Activated T-cell treated with anti-CD3 and anti-CD28 coated beads, Interleukin-2, amount 50 U/mL, for 72 hours (primary cell): ENCODE data around the gene TTLL6. TPM values are rescaled to one million over a fixed set of nuclear protein-coding genes. Genes with fewer than 3 reads are reported as not detected.
"Not testable (repeated sequence)": the region's sequence is repeated elsewhere in the genome, so short reads cannot be mapped to it uniquely, and the experiment has no call there.

Experiments used
- ATAC-seq, 2 donors: fragments of 150-1000 bp; cut with Tn5 transposase; replicated peaks in 1 of 2; 2 replicates each; pipeline ENCODE4 v1.10.0; 2021; ENCODE audit warnings: moderate library complexity in 2 of 2, mild to moderate bottlenecking in 1 of 2
- DNase-seq, 2 donors: peaks; one replicate each; pipeline ENCODE4 v3.0.0; 2021 to 2022; ENCODE audit warnings: mixed read lengths in 1 of 2
- H3K27ac Mint-ChIP-seq: one replicate; pipeline ENCODE4 v1.8.0; 2022; ENCODE audit warnings: mild to moderate bottlenecking, moderate library complexity, mixed read lengths
- H3K27me3 Mint-ChIP-seq: one replicate; pipeline ENCODE4 v1.8.0; 2022; ENCODE audit warnings: low read depth, mixed read lengths
- H3K36me3 Mint-ChIP-seq, 2 donors: one replicate each; pipeline ENCODE4 v1.8.0; 2022; ENCODE audit warnings: mixed read lengths in 2 of 2, mild to moderate bottlenecking in 1 of 2; ENCODE audit not compliant: insufficient read depth in 2 of 2
- H3K4me1 Mint-ChIP-seq: one replicate; pipeline ENCODE4 v1.8.0; 2022; ENCODE audit warnings: low read depth, mixed read lengths
- H3K4me3 Mint-ChIP-seq, 2 donors: one replicate each; pipeline ENCODE4 v1.8.0; 2022; ENCODE audit warnings: mild to moderate bottlenecking in 2 of 2, mixed read lengths in 2 of 2, moderate library complexity in 2 of 2
- H3K9me3 Mint-ChIP-seq, 2 donors: one replicate each; pipeline ENCODE4 v1.8.0; 2022; ENCODE audit warnings: mixed read lengths in 2 of 2
- total RNA-seq, 2 donors: library from RNA; stranded (reverse); gene quantifications; one replicate each; pipeline ENCODE4 v1.2.3, GENCODE V29; 2022

TTLL6 gene
- not detected for total RNA-seq

DNA sequence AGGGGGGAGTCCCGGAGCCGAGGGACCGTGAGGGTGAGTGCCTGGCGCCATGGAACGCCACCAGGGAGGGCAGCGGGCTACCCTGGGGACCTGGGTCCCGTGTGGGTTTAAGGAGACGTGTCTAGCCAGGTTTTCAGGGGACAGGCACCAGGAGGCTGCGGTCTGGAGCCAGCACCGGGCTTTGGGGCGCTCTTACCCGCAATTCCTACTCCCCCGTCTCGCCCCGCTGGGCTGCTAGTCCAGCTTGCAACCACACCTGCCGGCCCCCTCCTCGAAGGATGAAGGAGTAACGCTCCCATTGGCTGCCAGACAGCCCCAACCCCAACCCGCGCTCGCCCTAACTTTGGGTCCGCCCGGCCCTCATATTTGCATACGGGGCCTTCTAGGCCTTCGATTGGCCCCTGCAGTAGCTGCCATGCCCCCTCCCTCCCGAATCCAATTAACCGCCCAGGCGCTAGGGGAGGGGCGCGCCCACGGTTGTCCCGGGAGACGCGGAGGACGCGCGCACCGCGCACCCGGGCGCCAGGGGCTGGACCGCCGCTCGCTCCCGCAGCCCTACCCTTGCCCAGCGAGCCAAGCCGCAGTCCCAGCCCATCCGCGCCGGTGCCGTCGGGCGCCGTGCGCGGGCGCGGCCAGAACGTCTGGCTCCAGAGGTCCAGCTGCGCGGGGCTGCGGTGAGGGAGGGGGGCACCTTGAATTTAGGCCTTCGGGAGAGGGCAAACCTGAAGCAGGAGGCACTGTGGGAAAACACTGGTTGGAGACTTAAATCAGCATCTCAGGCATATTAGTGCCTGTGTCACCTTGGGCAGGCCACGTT lies at the start of gene TTLL6:
Gene TTLL6, minus strand, starts transcription at position 456 of the 817 bp plus-strand sequence. Its CDS starts 157 bp downstream, at position 299.
- Mint-ChIP-seq H3K4me1 (peaks cover 17% of the 10 kb centered on the region), H3K9me3 (no peaks in the 10 kb centered on the region), H3K27me3 (peaks cover 55% of the 10 kb centered on the region), H3K4me3 (peak within 1 kb of the TSS; percentile 70 to 76), H3K27ac (peak within 1 kb of the TSS; percentile 12), H3K36me3 (no peaks in the 10 kb centered on the region)
- DNase-seq (peak; percentile 77 to 83), ATAC-seq (peak; percentile 95 to 96)

DNA sequence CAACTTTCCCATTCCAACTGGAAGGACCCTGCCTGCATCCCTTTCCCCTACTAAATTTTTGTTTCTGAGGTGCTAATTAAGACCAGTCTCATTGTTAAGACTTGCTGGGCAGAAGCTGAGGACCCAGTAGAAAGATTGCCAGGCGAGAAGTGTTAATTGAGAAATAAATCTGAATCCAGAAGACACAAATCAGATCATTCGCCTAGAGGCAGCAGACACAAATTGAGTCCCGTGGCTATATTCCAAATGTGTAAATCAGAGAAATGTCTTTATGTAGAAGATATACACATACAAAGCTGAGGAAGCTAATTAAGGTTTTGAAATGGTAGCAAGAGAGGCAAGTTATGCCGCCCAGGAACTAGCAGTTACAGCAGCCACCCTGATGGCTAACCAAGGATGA lies 43.4 kb upstream of the TTLL6 start:
- peaks cover 5 to 11% of the 10 kb centered on the region in 2 donors for H3K36me3 Mint-ChIP-seq
- no peaks in the 10 kb centered on the region for H3K9me3 Mint-ChIP-seq
- no peak overlapping the region for H3K4me3 Mint-ChIP-seq
- no peaks in the 10 kb centered on the region for H3K27me3 Mint-ChIP-seq
- peaks cover 7% of the 10 kb centered on the region for H3K4me1 Mint-ChIP-seq
- no peak for ATAC-seq
- DNase-seq = no peak
- H3K27ac Mint-ChIP-seq = no peak overlapping the region

DNA sequence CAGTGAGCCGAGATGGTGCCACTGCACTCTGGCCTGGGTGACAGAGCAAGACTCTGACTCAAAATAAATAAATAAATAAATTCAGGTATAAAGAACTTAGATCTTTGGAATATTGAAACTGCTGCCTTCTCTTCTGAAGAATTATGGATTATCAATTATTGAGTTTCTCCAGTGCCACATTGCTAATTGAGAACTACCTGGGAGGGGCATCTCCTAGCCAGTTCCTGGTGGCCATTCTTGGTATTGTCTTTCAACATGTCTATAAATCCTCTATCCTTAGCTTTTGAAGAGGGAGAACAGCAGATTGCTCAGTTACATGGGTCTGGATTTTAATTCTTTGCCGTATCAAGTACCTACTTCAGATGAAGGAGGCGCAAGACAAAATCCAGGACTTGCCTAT lies 43.0 kb upstream of the TTLL6 start:
- DNase-seq = no peak
- peaks cover 5 to 11% of the 10 kb centered on the region in 2 donors for H3K36me3 Mint-ChIP-seq
- no peaks in the 10 kb centered on the region for H3K9me3 Mint-ChIP-seq
- H3K4me1 Mint-ChIP-seq = peaks cover 7% of the 10 kb centered on the region
- H3K27ac Mint-ChIP-seq = no peak overlapping the region
- no peak for ATAC-seq
- H3K27me3 Mint-ChIP-seq = no peaks in the 10 kb centered on the region
- H3K4me3 Mint-ChIP-seq = no peak overlapping the region

DNA sequence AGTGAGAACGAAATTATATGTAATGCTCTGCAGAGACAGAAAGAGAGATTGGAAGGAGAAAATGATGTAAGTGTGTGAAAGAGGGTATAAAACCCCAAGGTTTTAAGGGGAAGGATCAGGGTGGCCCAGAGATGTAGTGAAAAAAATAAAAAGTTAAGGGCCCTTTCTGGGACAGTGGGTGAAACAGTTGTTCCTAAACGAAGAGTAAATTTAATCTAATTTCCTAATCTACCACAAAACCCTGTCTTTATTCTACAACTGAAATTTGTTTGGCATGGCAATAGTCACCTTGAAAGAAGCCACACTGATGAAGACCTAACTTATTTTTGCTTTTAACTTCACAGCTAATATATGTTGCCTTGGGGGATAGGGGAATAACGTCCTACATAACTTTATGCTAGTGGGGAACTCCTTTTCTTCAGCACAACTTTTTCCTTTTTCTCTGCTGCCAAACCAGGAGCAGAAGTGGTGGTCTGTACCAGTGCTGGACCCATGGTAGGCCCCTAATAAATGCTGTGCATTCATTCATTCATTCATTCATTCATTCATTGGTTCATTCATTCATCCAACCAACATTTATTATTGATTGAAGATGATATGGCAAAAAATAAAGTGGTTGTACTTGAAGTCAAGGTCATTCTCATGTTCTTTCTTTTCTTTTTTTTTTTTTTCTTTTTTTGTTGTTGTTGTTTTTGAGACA lies 39.2 kb upstream of the TTLL6 start:
- H3K27me3 Mint-ChIP-seq = no peaks in the 10 kb centered on the region
- no peaks in the 10 kb centered on the region for H3K9me3 Mint-ChIP-seq
- DNase-seq = no peak
- H3K4me1 Mint-ChIP-seq = peaks cover 12% of the 10 kb centered on the region
- peak; percentile 32 to 48 for ATAC-seq
- H3K36me3 Mint-ChIP-seq = peaks cover 5 to 17% of the 10 kb centered on the region in 2 donors
- H3K4me3 Mint-ChIP-seq = no peak overlapping the region
- H3K27ac Mint-ChIP-seq = peak overlapping the region; percentile 1

DNA sequence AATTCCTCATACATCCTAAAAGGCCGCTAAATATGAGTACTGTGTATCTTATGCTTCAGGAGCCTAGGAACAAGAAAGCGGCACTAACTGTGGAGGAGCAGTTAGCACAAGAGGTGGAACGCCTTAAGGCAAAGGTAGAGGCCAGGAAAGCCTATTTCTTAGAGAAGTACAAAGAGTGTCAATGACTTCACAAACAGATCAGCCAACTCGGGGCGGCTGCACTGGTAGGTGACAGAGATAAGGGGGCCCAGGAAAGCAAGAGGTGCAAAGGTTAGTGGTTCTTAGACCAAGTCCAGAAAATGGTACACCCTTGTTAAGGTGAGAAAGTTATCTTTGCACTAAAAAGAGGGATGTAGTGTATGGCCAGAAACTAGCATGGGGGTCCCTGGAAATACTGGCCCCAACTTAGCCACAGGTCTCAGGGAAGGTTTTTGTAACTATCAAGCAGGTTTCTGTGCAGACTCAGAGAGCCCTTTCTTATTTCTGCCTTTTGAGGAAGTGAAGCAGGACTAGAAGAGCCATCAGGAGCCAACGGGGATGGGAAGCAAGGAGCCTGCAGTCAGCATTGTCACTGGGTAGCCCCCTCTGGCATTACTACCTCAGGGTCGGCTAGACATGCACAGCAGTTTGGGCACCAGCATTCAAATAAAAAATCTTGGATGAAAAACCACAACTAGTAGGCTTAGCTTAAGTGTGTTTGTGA lies 37.9 kb upstream of the TTLL6 start:
- no peak for DNase-seq
- peaks cover 12% of the 10 kb centered on the region for H3K4me1 Mint-ChIP-seq
- H3K27ac Mint-ChIP-seq = no peak overlapping the region
- peaks cover 5 to 14% of the 10 kb centered on the region in 2 donors for H3K36me3 Mint-ChIP-seq
- no peak for ATAC-seq
- H3K9me3 Mint-ChIP-seq = no peaks in the 10 kb centered on the region
- H3K27me3 Mint-ChIP-seq = no peaks in the 10 kb centered on the region
- no peak overlapping the region for H3K4me3 Mint-ChIP-seq

DNA sequence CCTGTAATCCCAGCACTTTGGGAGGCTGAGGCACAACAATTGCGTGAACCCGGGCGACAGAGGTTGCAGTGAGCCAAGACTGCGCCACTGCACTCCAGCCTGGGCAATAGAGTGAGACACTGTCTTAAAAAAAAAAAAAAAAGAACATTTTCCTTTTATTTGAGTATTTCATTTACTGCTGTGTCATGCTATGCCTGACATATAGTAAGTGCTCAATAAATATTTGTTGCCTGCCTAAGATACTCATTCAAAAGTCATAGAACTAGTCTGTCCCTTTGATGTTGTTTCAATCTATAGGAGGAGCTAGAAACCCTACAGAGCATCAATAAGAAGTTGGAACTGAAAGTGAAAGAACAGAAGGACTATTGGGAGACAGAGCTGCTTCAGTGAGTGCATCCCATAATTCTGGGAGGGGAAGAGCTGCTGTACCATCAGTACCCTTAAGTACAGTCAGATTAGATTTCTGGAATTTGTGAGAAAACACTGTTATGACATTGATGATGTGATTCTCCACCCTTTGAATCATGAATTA lies 33.8 kb upstream of the TTLL6 start:
- ATAC-seq (no peak), DNase-seq (no peak)
- Mint-ChIP-seq H3K4me3 (no peak overlapping the region), H3K27ac (no peak overlapping the region), H3K9me3 (no peaks in the 10 kb centered on the region), H3K4me1 (peaks cover 8% of the 10 kb centered on the region), H3K27me3 (no peaks in the 10 kb centered on the region), H3K36me3 (peaks cover 8 to 23% of the 10 kb centered on the region in 2 donors)

DNA sequence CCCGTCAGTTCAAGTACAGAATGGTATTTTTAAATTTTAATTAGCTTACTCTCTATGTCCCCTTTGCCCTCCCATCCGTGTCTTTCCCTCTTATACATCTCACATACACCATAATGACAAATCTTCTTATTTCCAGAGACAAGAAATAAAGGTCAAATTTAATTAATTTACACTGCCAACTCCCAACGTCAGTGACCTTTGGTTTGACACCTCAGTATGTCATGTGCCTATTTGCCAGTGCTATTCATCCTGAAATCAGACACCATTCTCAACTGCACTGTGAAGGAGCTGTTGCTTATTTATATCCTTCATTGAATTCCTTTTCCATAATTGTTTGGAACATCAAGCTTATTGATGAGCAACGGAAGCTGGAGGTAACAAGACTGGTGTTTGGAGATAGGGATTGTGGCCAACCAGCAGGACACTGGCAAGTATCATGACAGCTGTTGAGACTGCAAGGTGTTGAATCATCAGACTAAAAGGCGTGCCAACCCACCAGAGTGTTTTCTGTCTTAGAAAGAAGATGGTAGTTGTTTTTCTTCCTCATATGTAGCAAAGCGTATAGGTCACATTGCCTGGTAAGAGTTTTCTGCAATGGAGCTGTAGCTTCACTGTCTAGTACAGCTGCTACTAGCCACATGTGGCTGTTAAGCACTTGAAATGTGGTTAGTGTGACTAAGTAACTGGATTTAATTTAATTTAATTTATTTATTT lies 26.3 kb upstream of the TTLL6 start:
- Mint-ChIP-seq H3K9me3 (no peaks in the 10 kb centered on the region), H3K4me3 (no peak overlapping the region), H3K36me3 (peaks cover 3 to 17% of the 10 kb centered on the region in 2 donors), H3K27ac (no peak overlapping the region), H3K4me1 (peaks cover 48% of the 10 kb centered on the region), H3K27me3 (peaks cover 7% of the 10 kb centered on the region)
- DNase-seq (no peak), ATAC-seq (no peak)

DNA sequence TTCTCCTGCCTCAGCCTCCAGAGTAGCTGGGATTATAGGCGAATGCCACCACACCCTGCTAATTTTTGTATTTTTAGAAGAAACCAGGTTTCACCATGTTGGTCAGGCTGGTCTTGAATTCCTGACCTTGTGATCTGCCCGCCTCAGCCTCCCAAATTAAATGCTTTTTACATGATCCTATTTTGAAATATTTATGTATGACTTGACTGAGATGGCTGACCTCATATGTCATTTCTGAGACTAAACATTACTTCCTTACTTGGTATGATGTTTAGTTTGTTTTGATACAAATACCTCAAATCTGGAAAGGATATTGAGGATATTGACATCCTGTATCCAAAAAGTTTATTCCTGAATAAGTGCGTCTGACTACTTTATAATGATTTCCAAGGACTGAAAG lies 25.7 kb upstream of the TTLL6 start:
- Mint-ChIP-seq H3K27ac (no peak overlapping the region), H3K27me3 (peaks cover 7% of the 10 kb centered on the region), H3K36me3 (peaks cover 3 to 13% of the 10 kb centered on the region in 2 donors), H3K4me1 (peaks cover 54% of the 10 kb centered on the region), H3K9me3 (no peaks in the 10 kb centered on the region), H3K4me3 (no peak overlapping the region)
- no peak for ATAC-seq
- no peak for DNase-seq

DNA sequence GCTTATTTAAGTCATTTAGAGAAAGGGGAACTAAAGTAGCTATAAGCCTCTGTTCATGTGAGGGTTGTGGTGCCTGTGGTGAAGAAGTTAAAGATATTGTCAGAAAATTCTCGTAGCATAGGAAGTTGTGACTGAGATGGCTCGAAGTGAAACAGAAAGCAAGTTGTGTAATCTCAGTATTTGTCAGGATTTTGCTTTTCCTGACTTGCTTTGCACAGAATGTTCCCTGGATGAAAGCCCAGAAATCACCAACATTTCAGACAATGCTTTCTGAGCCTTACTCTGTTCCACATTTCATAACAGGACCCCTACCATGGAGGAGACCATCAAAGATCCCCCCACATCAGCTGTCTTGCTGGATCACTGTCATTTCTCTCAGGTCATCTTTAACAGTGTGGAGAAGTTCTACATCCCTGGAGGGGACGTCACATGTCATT lies 24.4 kb upstream of the TTLL6 start:
- peak overlapping the region; percentile 35 to 70 for H3K4me3 Mint-ChIP-seq

DNA sequence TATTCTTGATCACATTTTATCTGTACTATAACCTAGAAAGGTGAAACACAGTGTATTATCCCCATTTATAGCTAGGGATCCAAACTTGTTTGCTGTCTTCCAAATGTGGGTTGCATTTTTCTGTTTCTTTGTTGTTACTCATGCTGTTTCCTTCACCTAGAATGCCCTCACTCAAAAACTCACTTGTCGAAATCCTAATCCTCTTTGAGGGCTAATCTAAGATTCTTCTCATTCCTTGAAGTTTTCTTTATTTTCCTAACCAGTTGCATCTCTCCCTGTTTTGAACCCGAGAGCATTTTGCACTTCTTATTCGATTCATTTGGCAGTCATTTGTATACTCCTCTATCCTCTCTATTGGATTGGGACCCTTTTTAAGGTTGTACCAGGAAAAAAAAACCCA lies 23.4 kb upstream of the TTLL6 start:
- peaks cover 3 to 11% of the 10 kb centered on the region in 2 donors for H3K36me3 Mint-ChIP-seq
- ATAC-seq = no peak
- H3K27ac Mint-ChIP-seq = no peak overlapping the region
- DNase-seq = no peak
- peak overlapping the region; percentile 3 to 70 for H3K4me3 Mint-ChIP-seq
- no peaks in the 10 kb centered on the region for H3K9me3 Mint-ChIP-seq
- H3K27me3 Mint-ChIP-seq = peaks cover 7% of the 10 kb centered on the region
- peaks cover 77% of the 10 kb centered on the region for H3K4me1 Mint-ChIP-seq

More for the DNA sequence above, 24.4 kb upstream of the TTLL6 start:
- Mint-ChIP-seq H3K9me3 (no peaks in the 10 kb centered on the region), H3K4me1 (peaks cover 67% of the 10 kb centered on the region), H3K27me3 (peaks cover 7% of the 10 kb centered on the region), H3K27ac (no peak overlapping the region), H3K36me3 (peaks cover 3 to 11% of the 10 kb centered on the region in 2 donors)
- ATAC-seq = peak; percentile 97 to 98
- DNase-seq = peak; percentile 42 to 55

DNA sequence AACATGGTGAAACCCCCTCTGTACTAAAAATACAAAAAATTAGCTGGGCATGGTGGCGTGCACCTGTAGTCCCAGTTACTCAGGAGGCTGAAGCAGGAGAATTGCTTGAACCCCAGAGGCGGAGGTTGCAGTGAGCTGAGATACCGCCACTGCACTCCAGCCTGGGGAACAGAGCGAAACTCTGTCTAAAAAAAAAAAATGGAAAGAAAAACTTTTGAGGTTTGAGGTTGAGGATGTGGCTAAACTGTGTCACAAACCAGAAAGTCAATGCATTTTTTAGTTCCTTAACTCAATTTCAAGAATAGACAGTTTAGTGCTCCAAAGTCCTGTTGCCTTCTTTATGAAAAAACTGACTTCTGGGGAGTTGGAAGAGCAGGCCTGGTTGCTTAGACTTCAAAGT lies 20.4 kb upstream of the TTLL6 start:
- Mint-ChIP-seq H3K4me1 (peaks cover 97% of the 10 kb centered on the region), H3K27ac (peak overlapping the region; percentile 83), H3K27me3 (peaks cover 12% of the 10 kb centered on the region), H3K4me3 (peak overlapping the region; percentile 52 to 81)
- ATAC-seq = peak; percentile 33 to 52
- not testable (repeated sequence) for H3K36me3 Mint-ChIP-seq, H3K9me3 Mint-ChIP-seq
- DNase-seq = peak; percentile 19 to 24

DNA sequence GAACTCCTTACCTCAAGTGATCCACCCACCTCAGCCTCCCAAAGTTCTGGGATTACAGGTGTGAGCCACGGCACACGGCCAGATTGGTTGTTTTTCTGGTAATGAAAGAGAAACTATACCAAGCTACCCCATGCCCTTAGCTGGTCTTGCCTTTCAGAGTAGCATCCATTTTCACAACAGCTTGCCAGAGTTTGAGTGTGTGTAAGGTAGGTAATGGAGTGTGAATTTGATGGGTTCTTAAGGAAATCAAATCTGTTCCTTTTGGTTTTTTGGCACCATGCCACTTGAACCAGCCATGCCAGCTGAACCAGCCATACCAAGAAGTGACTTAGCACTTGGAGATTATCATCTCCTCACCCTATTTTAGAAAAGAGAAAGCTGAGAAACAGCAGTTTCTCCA lies 18.9 kb upstream of the TTLL6 start:
- Mint-ChIP-seq H3K27me3 (peaks cover 12% of the 10 kb centered on the region), H3K27ac (no peak overlapping the region), H3K4me1 (peaks cover 96% of the 10 kb centered on the region), H3K36me3 (peaks cover 2 to 3% of the 10 kb centered on the region in 2 donors), H3K4me3 (peak overlapping the region; percentile 28 to 34), H3K9me3 (no peaks in the 10 kb centered on the region)
- no peak for DNase-seq
- ATAC-seq = no peak
